Measurements from ENCODE around the gene INPP4B.

The INPP4B gene

GRCh38 chr4:142721187-142721586, 124.9 kb downstream of the INPP4B start:
- DNase-seq (ENCODE audit: low read depth in 2 of 2), result peak; percentile 29
- H3K4me3 ChIP-seq (replicated peaks in 1 of 2; ENCODE audit: low read depth in 2 of 2, low read length in 2 of 2), result no peak overlapping the region
- no peak for TF ChIP-seq CTCF (IDR thresholded peaks at IDR 0.05; ENCODE audit: low read depth, low read length)

DNA sequence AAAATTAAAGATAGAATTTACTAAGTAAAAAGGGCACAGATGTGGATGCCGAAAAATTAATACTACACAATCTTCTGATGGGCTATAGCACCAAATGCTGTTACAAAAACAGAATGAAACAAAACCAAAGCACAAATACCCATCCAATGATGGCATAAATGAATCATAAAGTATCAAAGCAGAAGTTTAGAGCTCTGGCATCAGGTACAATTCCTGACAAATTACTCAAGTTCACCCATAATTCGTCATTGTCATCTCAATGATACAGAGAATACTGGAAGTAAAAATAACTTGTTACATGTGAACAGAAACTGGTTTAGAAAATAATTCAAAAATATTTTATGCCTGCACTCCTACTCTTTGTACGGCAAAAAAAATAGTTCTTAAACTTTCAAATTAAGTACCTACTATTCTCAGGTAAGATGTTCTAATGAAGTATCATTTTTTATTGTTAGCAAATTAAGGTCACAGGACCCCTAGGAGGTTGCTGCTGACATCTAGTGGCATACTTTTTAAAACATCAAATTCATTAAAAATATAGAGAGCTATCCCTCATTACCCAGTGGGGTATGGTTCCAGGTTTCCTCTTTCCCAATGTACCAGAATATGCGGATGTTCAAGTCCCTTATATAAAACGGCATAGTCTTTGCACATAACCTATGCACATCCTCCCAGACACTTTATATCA, 126.1 kb downstream of the INPP4B start:
- DNase-seq (ENCODE audit: low read depth in 2 of 2), result peak; percentile 42 to 66
- TF ChIP-seq CTCF (IDR thresholded peaks at IDR 0.05; ENCODE audit: low read depth, low read length), result peak; percentile 54
- no peak overlapping the region for H3K4me3 ChIP-seq (replicated peaks in 1 of 2; ENCODE audit: low read depth in 2 of 2, low read length in 2 of 2)

DNA sequence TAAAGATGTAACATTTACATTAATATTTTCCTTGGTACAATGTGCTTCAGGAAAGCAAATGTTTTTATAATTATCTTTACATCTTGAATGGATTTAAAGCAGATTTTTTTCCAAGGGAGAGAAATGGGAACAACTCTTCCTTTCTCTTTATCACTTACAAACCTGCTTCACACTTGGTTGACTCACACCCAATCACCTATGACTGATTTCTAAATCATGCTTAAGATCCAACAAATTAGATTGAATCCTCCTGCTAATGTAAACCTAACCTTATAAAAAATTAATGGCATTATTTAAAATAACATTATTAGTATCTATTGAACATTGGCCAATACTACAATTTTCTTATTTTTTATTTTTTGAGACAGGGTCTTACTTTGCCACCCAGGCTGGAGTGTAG, 127.1 kb downstream of the INPP4B start:
- TF ChIP-seq CTCF (IDR thresholded peaks at IDR 0.05; ENCODE audit: low read depth, low read length), result no peak
- H3K4me3 ChIP-seq (replicated peaks in 1 of 2; ENCODE audit: low read depth in 2 of 2, low read length in 2 of 2), result no peak overlapping the region
- DNase-seq (ENCODE audit: low read depth in 2 of 2), result no peak

- no peak overlapping the region for H3K4me3 ChIP-seq (replicated peaks in 1 of 2; ENCODE audit: low read depth in 2 of 2, low read length in 2 of 2)
- DNase-seq (ENCODE audit: low read depth in 2 of 2), result no peak
- no peak for TF ChIP-seq CTCF (IDR thresholded peaks at IDR 0.05; ENCODE audit: low read depth, low read length)
Measured at GRCh38 chr4:142715727-142716126, 130.4 kb downstream of the INPP4B start.

DNA sequence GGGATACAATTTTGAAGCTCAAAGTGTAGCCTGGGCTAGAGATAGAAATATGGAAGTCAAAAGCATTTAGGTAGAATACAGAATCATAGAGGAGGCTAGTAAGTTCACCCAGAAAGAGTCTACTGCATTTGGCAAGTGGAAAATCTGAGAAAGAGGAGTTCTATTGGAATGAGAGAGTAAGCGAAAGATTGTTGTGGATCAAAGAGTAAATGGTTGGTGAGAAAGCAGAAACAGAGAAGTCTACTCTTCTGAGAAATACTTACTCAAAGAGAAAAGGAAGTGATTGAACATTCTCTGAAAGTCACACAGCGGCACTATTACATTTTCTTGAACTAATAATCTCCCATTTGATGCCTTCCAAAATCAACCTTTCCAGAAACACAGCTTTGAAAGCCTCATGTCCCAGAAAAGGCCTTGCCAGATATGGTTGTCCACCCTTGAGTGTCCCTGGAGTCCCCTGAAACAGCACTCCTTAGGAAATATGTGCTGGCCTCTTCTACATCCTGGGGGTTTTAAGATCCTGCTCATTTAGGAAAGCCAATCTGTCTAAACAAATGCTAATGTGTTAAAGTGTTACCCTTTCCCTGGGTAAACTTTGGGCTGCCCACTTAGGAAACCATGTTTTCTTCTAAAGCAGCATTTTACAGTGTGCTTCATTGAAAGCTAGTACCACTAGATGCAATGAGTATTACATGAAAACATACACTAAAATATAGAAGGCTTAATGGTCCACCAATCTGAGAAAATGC, 132.6 kb downstream of the INPP4B start:
- no peak overlapping the region for H3K4me3 ChIP-seq (replicated peaks in 1 of 2; ENCODE audit: low read depth in 2 of 2, low read length in 2 of 2)
- DNase-seq (ENCODE audit: low read depth in 2 of 2), result no peak
- TF ChIP-seq CTCF (IDR thresholded peaks at IDR 0.05; ENCODE audit: low read depth, low read length), result no peak

DNA sequence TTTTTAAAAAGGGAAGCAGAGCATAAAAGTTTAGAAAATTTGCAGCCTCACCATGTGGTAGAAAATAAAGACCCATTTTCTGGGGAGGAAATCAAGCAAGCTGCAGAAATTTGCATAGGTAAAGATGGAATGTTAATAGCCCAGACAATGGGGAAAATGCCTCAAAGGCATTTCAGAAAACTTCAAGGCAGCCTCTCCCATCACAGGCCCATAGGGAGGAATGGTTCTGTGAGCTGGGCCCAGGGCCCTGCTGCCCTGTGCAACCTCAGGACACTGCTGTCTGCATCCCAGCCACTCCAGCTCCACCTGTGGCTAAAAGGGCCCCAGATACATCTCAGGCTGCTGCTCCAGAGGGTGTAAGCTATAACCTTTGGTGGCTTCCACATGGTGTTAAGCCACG, 137.9 kb downstream of the INPP4B start:
- DNase-seq (ENCODE audit: low read depth in 2 of 2), result no peak
- H3K4me3 ChIP-seq (replicated peaks in 1 of 2; ENCODE audit: low read depth in 2 of 2, low read length in 2 of 2), result no peak overlapping the region

More for the DNA sequence above, 137.9 kb downstream of the INPP4B start:
- TF ChIP-seq CTCF (IDR thresholded peaks at IDR 0.05; ENCODE audit: low read depth, low read length), result no peak
